B cell (primary cell): ENCODE results near the gene ANKRD17. TPM values are rescaled to one million over a fixed set of nuclear protein-coding genes. Genes with fewer than 3 reads are reported as not detected.

ENCODE experiments used
- ATAC-seq: fragments of 200-7000 bp; cut with Tn5 transposase; one replicate; pipeline ENCODE4 v1.10.0; 2021; ENCODE audit warnings: low read depth, mild to moderate bottlenecking, moderate number of reproducible peaks, moderate library complexity
- CTCF ChIA-PET: fragments of 350-600 bp; sonication (Branson Sonifier 250); formaldehyde crosslinking; loops from one replicate; lab custom pipeline; 2021; ENCODE audit warnings: antibody characterized with exemption, inconsistent platforms; lab: Charles Lee
- POLR2A ChIA-PET: fragments of 350-600 bp; sonication (Branson Sonifier 250); formaldehyde crosslinking; loops from one replicate; lab custom pipeline; 2021; ENCODE audit warnings: antibody characterized with exemption; lab: Charles Lee
- DNase-seq: peaks from one replicate; pipeline ENCODE4 v3.0.0; 2013
- H2AFZ ChIP-seq: 2 replicates; pipeline ENCODE4 v1.6.1; 2012; ENCODE audit warnings: mild to moderate bottlenecking, low read depth, low read length; ENCODE audit not compliant: insufficient read depth, poor library complexity, severe bottlenecking
- H3K27ac ChIP-seq, 2 donors: 1 replicate in 1 of 2; 2 replicates in 1 of 2; pipeline ENCODE4 v1.5.1; 2012 to 2013; ENCODE audit warnings: low read length in 2 of 2, mild to moderate bottlenecking in 2 of 2, moderate library complexity in 1 of 2
- H3K27me3 ChIP-seq, 4 experiments: fragments of 200-600 bp in 1 of 4; sonication (generic) in 1 of 4; replicated peaks in 1 of 4; 1 replicate in 2 of 4; 2 replicates in 2 of 4; pipeline versions ENCODE4 v1.6.1 to v1.7.0; 2013 to 2016; ENCODE audit warnings: low read length in 3 of 4, mild to moderate bottlenecking in 2 of 4, mixed read lengths in 1 of 4, moderate library complexity in 1 of 4; ENCODE audit not compliant: insufficient read depth in 4 of 4, control insufficient read depth in 3 of 4; ENCODE audit errors: control extremely low read depth in 1 of 4
- H3K36me3 ChIP-seq, 2 experiments: replicated peaks in 1 of 2; 1 replicate in 1 of 2; 2 replicates in 1 of 2; pipeline versions ENCODE4 v1.6.1 to v1.7.1; 2013; ENCODE audit warnings: low read length in 1 of 2; ENCODE audit not compliant: insufficient read depth in 2 of 2, control insufficient read depth in 1 of 2; ENCODE audit errors: control extremely low read depth in 1 of 2, extremely low read depth in 1 of 2
- H3K4me1 ChIP-seq, 2 donors: fragments of 200-600 bp in 1 of 2; sonication (generic) in 1 of 2; 1 replicate in 1 of 2; 2 replicates in 1 of 2; pipeline versions ENCODE4 v1.5.1 to v1.6.1; 2013 to 2017; ENCODE audit warnings: low read length in 2 of 2; ENCODE audit not compliant: control insufficient read depth in 2 of 2, insufficient read depth in 2 of 2
- H3K4me2 ChIP-seq: replicated peaks from 2 replicates; pipeline ENCODE3; 2012; ENCODE audit warnings: mild to moderate bottlenecking, low read depth, low read length; ENCODE audit not compliant: poor library complexity, severe bottlenecking
- H3K4me3 ChIP-seq, 5 experiments: fragments of 200-600 bp in 1 of 5; sonication (generic) in 1 of 5; 1 replicate in 3 of 5; 2 replicates in 2 of 5; pipeline versions ENCODE4 v1.5.1 to v1.7.0; 2011 to 2016; ENCODE audit warnings: low read length in 4 of 5, mild to moderate bottlenecking in 4 of 5, low read depth in 2 of 5, control low read depth in 1 of 5, moderate library complexity in 1 of 5; ENCODE audit not compliant: insufficient read depth in 1 of 5; ENCODE audit errors: control extremely low read depth in 1 of 5, extremely low read depth in 1 of 5
- H3K79me2 ChIP-seq: fragments of 200-600 bp; sonication (generic); one replicate; pipeline ENCODE4 v1.6.0; 2016; ENCODE audit warnings: low read length; ENCODE audit not compliant: control insufficient read depth, insufficient read depth
- H3K9ac ChIP-seq: fragments of 200-600 bp; sonication (generic); 2 replicates; pipeline ENCODE4 v1.6.1; 2017; ENCODE audit warnings: mild to moderate bottlenecking, low read length, moderate library complexity
- H3K9me3 ChIP-seq, 3 donors: one replicate each; pipeline versions ENCODE4 v1.6.1 to v1.7.1; 2013; ENCODE audit warnings: low read length in 2 of 3; ENCODE audit not compliant: control insufficient read depth in 2 of 3, insufficient read depth in 1 of 3; ENCODE audit errors: control extremely low read depth in 1 of 3
- H4K20me1 ChIP-seq: 2 replicates; pipeline ENCODE4 v1.6.0; 2012; ENCODE audit warnings: mild to moderate bottlenecking, low read length; ENCODE audit not compliant: insufficient read depth, control insufficient read depth, poor library complexity, severe bottlenecking
- H3K27ac Mint-ChIP-seq: one replicate; pipeline ENCODE4 v1.8.0; 2021; ENCODE audit warnings: mixed read lengths
- H3K27me3 Mint-ChIP-seq: one replicate; pipeline ENCODE4 v1.8.0; 2021; ENCODE audit warnings: mixed read lengths
- H3K4me1 Mint-ChIP-seq: one replicate; pipeline ENCODE4 v1.8.0; 2021; ENCODE audit warnings: mixed read lengths
- H3K4me3 Mint-ChIP-seq: one replicate; pipeline ENCODE4 v1.8.0; 2021; ENCODE audit warnings: mixed read lengths
- H3K9me3 Mint-ChIP-seq: one replicate; pipeline ENCODE4 v1.8.0; 2022; ENCODE audit warnings: mixed read lengths; ENCODE audit not compliant: insufficient read depth
- CTCF ChIP-seq: fragments of 200-600 bp; IDR thresholded peaks from one replicate; pipeline ENCODE4 v1.8.0; 2022; ENCODE audit warnings: antibody characterized with exemption, mild to moderate bottlenecking
- EZH2 ChIP-seq: IDR thresholded peaks from 2 replicates; pipeline ENCODE4 v1.6.1; 2012; ENCODE audit warnings: borderline replicate concordance, low read depth, mild to moderate bottlenecking, moderate library complexity, low read length; ENCODE audit not compliant: insufficient read depth, poor library complexity, severe bottlenecking
- WGBS: methylation state at CpG from one replicate; pipeline ENCODE4 v1.1.5; 2013; ENCODE audit warnings: missing lambda C conversion rate; ENCODE audit not compliant: insufficient coverage; 5-methylcytosine and 5-hydroxymethylcytosine counted together
- intact Hi-C: fragments of 100-400 bp; cut with micrococcal nuclease; formaldehyde crosslinking; loops from one replicate; pipeline ENCODE4 v1.10.0; 2022
- polyA plus RNA-seq: library from polyadenylated mRNA; depleted of rRNA; stranded (reverse); fragments of >200 nt; gene quantifications from 2 replicates; pipeline ENCODE4 v1.2.3, GENCODE V29; 2012
- total RNA-seq, 2 donors: library from RNA; stranded (reverse); fragments of 120-200 nt in 1 of 2; gene quantifications; 1 replicate in 1 of 2; 2 replicates in 1 of 2; pipeline versions ENCODE4 v1.2.3 to v1.2.4, GENCODE V29; 2013 to 2022

Gene ANKRD17
- total and polyA plus RNA-seq, 2 donors (not counting 1 experiment from before 2014, with no cell fraction given) = 15.8 to 69.4 TPM

DNA sequence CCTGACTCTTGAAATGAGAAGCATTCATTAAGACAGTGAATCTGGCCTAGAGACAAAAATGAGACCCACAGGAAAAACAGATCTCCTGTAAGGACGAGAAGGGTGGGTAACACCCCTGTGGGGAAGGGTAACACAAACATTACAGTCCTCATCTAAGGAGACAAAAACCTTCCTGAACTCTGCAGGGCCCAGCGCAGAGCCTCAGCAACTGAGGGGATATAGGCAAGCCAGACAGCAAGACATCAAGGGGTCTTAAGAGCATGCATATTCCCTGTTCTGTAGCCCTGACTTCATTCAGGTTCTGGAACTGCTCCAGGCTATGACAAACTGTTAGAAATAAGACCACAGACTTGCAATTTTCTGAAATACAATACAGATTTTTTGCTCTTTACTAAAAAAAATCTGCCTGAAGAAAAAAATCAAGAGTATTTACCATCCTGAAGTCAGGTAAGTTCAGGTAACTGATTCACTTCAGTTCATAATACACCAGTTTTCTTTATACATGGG lies 204.6 kb downstream of the ANKRD17 start:
- no peak overlapping the region for H3K4me2 ChIP-seq
- no peaks in the 10 kb centered on the region for H4K20me1 ChIP-seq
- TF ChIP-seq CTCF (no peak), EZH2 (no peak)
- H3K4me1 ChIP-seq = no peaks in the 10 kb centered on the region
- intact Hi-C loops = no loop called here
- H3K4me1 Mint-ChIP-seq = no peaks in the 10 kb centered on the region
- H2AFZ ChIP-seq = no peak overlapping the region
- no peaks in the 10 kb centered on the region for H3K27me3 Mint-ChIP-seq
- no peaks in the 10 kb centered on the region for H3K9me3 ChIP-seq
- no peak overlapping the region for H3K4me3 Mint-ChIP-seq
- no peak overlapping the region for H3K27ac Mint-ChIP-seq
- CTCF ChIA-PET = no interaction called here
- H3K27me3 ChIP-seq = no peaks in the 10 kb centered on the region
- H3K79me2 ChIP-seq = no peaks in the 10 kb centered on the region
- no peak for ATAC-seq
- H3K4me3 ChIP-seq = no peak overlapping the region
- whole genome bisulfite sequencing = 100% methylated on average over 1 of the region's 2 CpGs
- no peak for DNase-seq
- peaks cover 8 to 42% of the 10 kb centered on the region in 2 experiments for H3K36me3 ChIP-seq
- no peaks in the 10 kb centered on the region for H3K9me3 Mint-ChIP-seq
- no peak overlapping the region for H3K27ac ChIP-seq
- POLR2A ChIA-PET = no interaction called here
- H3K9ac ChIP-seq = no peak overlapping the region

DNA sequence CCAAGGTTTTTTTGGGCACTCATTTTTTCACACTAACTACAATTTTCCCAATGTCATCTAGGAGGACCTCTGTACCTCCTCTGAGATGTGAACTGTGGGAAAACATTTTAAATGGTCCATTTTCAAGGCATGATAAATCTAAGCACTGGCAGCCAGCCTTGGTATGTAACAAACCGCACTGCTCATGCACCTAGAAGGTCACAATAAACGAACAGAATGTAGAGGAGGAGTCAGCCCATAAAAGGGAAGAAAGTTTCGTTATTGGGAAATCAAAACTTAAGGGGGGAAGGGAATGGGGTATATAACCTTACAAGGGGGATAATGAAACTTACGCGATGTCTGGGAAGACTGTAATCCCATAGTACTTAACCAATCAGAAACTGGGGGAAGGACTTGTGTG lies 205.5 kb downstream of the ANKRD17 start:
- CTCF ChIA-PET = no interaction called here
- Mint-ChIP-seq H3K9me3 (no peaks in the 10 kb centered on the region), H3K4me3 (no peak overlapping the region), H3K27me3 (no peaks in the 10 kb centered on the region), H3K27ac (no peak overlapping the region), H3K4me1 (no peaks in the 10 kb centered on the region)
- H3K79me2 ChIP-seq = no peaks in the 10 kb centered on the region
- H3K9me3 ChIP-seq = no peaks in the 10 kb centered on the region
- TF ChIP-seq EZH2 (no peak), CTCF (no peak)
- H3K27ac ChIP-seq = no peak overlapping the region
- no peak overlapping the region for H2AFZ ChIP-seq
- H3K9ac ChIP-seq = no peak overlapping the region
- peaks cover 2 to 34% of the 10 kb centered on the region in 2 experiments for H3K36me3 ChIP-seq
- H4K20me1 ChIP-seq = no peaks in the 10 kb centered on the region
- intact Hi-C loops = no loop called here
- H3K4me1 ChIP-seq = no peaks in the 10 kb centered on the region
- 83% methylated on average over 3 of the region's 5 CpGs for WGBS
- H3K27me3 ChIP-seq = no peaks in the 10 kb centered on the region
- POLR2A ChIA-PET = no interaction called here
- no peak overlapping the region for H3K4me3 ChIP-seq
- H3K4me2 ChIP-seq = no peak overlapping the region
- no peak for ATAC-seq
- no peak for DNase-seq
